GM19397 (cell line): ENCODE data around the gene HAUS5.
"Not testable (repeated sequence)": the region's sequence is repeated elsewhere in the genome, so short reads cannot be mapped to it uniquely, and the experiment has no call there.

Experiments
- ATAC-seq: cut with Tn5 transposase; IDR thresholded peaks from one replicate; pipeline ENCODE4 v1.9.1; 2021; ENCODE audit warnings: mild to moderate bottlenecking, moderate library complexity; ENCODE audit not compliant: unreplicated experiment

Gene HAUS5, protein sequence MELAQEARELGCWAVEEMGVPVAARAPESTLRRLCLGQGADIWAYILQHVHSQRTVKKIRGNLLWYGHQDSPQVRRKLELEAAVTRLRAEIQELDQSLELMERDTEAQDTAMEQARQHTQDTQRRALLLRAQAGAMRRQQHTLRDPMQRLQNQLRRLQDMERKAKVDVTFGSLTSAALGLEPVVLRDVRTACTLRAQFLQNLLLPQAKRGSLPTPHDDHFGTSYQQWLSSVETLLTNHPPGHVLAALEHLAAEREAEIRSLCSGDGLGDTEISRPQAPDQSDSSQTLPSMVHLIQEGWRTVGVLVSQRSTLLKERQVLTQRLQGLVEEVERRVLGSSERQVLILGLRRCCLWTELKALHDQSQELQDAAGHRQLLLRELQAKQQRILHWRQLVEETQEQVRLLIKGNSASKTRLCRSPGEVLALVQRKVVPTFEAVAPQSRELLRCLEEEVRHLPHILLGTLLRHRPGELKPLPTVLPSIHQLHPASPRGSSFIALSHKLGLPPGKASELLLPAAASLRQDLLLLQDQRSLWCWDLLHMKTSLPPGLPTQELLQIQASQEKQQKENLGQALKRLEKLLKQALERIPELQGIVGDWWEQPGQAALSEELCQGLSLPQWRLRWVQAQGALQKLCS

DNA sequence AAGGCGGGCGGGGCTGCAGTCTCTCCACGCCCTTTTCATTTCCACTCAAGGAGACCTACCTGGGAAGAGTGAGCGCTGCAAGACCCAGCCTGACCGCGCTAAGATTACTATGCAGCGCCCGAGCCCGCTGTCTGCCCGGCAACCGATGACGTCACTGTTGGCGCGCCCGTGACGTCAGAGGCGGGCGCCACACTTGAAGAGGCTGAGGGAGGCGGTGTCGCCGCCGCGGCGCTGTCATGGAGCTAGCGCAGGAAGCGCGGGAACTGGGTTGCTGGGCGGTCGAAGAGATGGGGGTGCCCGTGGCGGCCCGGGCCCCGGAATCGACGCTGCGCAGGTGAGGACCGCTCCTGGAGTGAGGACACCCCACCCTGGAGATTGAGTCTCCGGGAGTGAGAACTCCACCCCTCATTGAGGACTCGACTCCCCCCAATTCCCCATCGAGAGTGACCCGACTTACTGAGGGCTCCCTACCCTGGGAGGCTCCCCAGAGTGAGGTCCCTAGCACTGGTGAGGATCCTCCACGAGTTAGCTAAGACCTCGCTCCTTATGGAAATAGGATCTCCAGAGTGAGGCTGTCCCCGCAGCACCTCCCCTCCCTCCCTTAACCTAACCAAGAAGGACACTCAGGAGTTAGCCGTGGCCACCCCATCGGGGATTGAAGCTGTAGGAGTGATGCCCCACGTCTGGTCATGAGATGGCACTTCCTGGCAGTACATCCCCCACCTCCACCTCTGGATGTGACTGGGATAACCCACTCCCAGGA, at the start of gene HAUS5:
Gene HAUS5, plus strand, starts transcription at position 177 of the 763 bp plus-strand sequence. Its CDS starts 60 bp downstream, at position 237.
- peak; percentile 88 for ATAC-seq

GRCh38 chr19:35562776-35563175, 49.8 kb upstream of the HAUS5 start:
- no peak for ATAC-seq

DNA sequence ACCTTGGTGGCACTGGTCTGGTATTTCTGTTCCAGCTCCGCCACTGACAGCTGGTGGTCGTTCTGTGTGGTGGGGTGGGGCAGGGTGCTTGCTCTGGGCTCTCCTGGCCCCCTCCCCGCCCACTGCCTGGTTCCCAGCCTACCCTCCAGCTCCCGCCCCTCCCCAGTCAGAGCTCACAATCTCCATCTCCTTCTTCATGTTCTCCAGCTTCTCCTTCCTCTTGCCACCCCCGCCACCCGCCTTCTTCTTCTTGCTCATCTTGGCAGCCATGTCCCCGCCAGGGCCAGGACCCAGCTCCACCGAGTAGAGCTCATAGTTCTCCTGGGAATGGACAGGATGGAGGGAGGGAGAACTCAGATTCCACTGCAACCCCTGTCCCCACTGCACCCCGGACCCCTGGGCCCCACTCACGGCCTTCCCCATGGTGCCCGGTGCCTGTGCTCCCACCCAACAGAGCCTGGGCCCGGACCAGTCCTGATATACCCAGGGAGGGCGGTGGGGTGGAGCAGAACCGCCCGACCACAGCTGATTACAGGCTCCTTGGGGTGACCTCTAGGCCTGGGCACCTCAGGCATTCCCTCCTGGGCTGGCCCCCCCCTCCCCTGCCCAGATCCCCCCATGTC, 49.2 kb upstream of the HAUS5 start, which contains the start of gene ATP4A:
Gene ATP4A, minus strand, starts transcription at position 452 of the 623 bp plus-strand sequence. Its CDS starts 29 bp downstream, at position 423.
- ATAC-seq, result no peak

DNA sequence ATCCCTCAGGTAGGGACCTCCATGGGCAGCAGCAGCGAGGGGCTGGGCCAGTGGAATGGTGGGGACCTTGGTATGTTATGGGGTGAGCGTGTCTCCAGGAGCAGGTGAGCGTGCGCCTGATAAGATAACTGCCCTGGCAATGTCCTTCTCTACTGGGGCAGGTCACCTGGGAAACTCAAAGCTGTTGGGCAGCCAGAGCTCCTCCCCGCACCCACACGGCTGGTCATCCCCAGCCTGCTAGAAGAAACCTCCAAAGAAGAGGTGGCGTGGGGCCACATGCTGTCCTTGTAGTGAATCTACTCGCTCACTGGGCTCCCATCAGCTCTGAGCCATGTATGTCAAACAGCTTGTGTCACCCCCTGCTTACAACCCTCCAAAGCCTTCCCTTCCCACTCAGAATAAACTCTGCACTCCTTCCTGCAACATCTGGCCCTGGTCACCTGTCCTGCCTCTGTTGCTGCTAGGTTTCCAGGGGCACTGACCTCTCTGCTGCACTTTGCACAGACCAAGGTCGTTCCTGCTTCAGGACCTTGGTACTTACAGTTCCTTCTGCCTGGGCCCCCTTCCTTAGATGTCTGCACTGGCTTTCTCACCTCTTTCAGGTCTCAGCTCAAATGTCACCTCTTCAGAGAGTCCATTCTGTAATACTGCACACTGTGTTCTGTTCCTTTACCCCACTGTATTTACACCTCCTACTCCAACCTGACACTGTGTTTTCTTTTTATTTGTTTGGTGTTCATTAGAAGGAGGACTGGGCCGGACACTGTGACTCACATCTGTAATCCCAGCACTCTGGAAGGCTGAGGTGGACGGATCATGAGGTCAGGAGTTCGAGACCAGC, 47.3 kb upstream of the HAUS5 start:
- no peak for ATAC-seq

GRCh38 chr19:35566738-35567137, 45.8 kb upstream of the HAUS5 start:
- no peak for ATAC-seq

DNA sequence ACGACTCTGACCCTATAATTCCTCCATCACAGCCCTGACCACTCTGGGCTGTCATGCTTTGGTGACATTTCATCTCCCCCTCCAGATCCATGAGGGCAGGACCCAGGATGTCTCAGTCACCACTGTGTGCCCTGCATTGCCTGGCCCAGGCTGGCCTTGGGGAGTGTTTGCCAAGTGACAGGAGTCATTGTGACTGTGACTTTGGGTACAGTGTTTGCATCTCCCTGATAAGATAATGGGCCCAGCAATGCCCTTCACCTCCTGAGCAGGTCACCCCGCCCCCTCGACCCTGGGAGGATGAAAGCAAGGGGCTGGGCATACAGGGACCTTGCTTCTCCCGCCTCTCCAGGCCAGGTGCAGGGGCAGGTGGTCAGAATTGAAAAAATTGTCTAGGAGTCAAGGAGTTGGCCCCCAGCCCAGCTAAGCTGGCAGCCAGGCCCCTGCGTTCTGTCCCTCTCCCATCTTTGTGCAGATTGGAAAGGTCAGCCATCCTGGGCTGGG, 43.2 kb upstream of the HAUS5 start:
- no peak for ATAC-seq

GRCh38 chr19:35571406-35571965, 41.0 kb upstream of the HAUS5 start:
- no peak for ATAC-seq

- ATAC-seq, result no peak
Observed at GRCh38 chr19:35577918-35578317, 34.6 kb upstream of the HAUS5 start.

DNA sequence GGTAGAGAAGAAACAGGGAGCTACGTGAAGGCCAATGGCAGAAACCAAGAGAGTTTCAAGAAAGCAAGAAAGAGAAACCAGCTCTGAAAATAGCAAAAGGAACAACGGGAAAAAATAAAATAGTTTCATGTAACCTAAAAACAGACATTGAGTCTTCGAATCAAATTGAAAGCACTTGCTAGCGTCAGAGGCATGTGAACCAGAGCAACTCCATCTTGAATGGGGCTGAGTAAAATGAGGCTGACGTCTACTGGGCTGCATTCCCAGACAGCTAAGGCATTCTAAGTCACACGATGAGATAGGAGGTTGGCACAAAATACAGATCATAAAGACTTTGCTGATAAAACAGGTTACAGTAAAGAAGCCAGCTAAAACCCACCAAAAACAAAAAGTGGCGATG, 33.8 kb upstream of the HAUS5 start:
- ATAC-seq, result no peak

DNA sequence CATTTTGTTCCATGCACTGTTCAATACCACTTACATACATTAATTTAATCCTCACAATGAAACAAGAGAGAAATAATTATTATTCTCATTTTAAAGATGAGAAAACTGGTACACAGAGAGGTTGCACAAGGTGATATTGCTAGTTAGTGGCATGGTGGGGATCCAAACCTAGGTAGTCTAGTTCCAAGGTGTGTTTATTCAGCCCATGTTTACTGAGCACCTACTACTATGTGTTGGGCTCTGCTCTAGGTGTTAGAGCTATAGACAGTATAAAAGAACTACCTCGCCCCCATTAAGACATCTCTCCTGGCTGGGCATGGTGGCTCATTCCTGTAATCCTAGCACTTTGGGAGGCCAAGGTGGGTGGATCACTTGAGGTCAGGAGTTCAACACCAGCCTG, 29.8 kb upstream of the HAUS5 start:
- ATAC-seq, result no peak

GRCh38 chr19:35585848-35586247, 26.7 kb upstream of the HAUS5 start, which contains the start of gene PMIS2:
TSS of gene PMIS2 (plus strand) at chr19:35586173. CDS start at chr19:35586260, 87 bp downstream.
- no peak for ATAC-seq

DNA sequence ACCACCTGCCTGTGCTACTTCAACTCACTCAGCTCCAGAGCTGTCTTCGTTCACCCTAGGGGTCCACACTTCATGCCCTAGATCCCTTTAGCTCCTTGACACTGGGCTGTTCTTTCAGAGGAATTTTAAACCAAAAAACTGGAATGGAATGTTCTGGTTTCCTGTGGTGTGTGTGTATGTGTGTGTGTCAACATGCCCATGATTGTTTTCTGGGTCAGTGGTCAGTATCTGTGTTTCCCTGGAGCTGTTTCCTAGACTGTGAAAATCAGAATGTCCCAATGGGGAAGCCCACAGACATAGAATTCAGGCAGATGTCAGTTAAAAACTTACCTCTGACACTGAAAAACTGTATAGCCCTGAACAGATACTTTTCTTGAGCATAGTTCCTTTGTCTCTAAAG, 25.2 kb upstream of the HAUS5 start:
- no peak for ATAC-seq

- ATAC-seq, result no peak
Observed at GRCh38 chr19:35590875-35591274, 21.7 kb upstream of the HAUS5 start.

DNA sequence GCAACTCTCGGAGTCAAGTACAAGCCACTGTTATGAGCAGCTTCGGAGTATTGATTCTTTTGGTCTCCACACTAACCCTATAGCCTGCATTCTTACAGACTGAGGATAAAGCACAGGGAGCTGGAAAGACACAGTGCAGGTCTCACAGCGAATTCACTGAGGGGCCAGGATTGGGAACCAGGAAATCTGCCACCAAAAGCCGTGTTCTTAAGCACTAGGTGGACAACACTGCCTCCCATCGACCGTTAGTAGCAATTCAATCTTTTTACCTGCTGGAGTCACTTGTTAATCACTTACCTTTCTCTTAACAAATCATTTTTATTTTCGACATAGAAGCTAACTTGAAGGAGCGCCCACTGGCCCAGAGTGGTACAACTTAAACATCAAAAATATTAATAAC, 20.3 kb upstream of the HAUS5 start:
- ATAC-seq, result no peak

GRCh38 chr19:35595026-35595425, 17.5 kb upstream of the HAUS5 start:
- ATAC-seq, result not testable (repeated sequence)

GRCh38 chr19:35595928-35596327, 16.6 kb upstream of the HAUS5 start:
- no peak for ATAC-seq

DNA sequence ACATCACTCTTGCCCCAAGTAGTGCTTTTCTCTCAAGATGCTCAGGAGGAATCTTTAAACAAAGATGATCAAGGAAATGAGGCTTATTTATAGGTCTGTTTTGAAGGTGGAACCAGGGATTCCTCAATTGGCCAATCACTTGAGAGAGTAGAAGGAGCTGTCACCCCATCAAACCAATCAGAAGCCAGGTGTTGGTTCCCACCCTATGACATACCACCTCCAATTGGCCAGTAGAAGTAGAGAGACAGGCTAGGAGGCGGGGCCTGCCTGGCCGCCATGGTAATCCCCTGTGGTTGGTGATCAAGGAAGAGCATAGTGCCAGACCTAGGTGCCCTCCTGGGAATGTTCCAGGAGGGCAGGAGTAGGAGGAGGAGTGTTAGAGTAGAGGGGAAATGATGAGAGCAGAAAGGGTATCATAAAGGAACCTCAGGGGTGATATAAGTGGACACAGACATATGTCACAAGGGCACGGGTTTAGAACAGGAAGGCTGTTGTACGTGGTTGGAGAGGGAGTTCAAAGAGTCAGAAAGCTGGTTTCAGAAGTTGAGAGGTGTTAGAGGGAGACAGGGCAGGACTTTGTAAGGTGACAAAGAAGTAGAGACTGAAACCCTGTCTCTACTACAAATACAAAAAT, 16.1 kb upstream of the HAUS5 start:
- ATAC-seq, result no peak

DNA sequence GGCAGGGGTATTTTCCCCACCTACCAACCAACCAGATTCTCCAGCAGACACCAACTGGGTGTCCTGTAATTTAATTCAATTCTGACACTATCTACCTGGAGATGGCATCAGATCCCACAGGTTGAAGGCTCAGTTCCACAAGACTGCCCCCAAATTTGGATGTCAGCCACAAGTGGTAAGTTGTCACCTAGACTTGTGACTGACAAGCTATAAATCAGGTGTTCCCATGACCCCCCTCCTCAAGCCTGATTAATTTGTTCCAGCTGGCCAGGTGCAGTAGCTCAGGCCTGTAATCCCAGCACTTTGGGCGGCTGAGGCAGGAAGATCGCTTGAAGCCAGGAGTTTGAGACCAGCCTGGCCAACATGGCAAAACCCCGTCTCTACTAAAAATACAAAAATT, 10.6 kb upstream of the HAUS5 start:
- no peak for ATAC-seq

- ATAC-seq, result not testable (repeated sequence)
Observed at GRCh38 chr19:35604436-35604835, 8.1 kb upstream of the HAUS5 start.
